ENCODE measurements around the gene VEZF1. TPM values are rescaled to one million over a fixed set of nuclear protein-coding genes. Genes with fewer than 3 reads are reported as not detected.

Gene VEZF1
- total and polyA plus RNA-seq, 2 of the 8 experiments (the other 6 are each of a cell fraction or from before 2014, with no cell fraction given), result 28.9 to 61.9 TPM

- TF ChIP-seq RBBP5 (IDR thresholded peaks at IDR 0.05; ENCODE audit: borderline replicate concordance, low read depth, low read length), result 0 out of 2 replicates have a peak, but pooled peaks have one; percentile 33
These were observed 1.0 kb downstream of the VEZF1 start (continued) for GRCh38 chr17:57986841-57987580.

All from H1 (cell line).